GM12878 (cell line): ENCODE results near the gene MTMR3. TPM values are rescaled to one million over a fixed set of nuclear protein-coding genes. Genes with fewer than 3 reads are reported as not detected.

Experiments
- ATAC-seq: fragments of 200-7000 bp; cut with Tn5 transposase; 3 replicates; pipeline ENCODE4 v1.9.1; 2020; ENCODE audit warnings: mild to moderate bottlenecking, moderate library complexity
- BruUV-seq: library from RNA; stranded (reverse); fragments of 400-500 nt; replicated peaks from 2 replicates; lab custom pipeline; 2021; lab: Mats Ljungman, UMichigan
- CTCF ChIA-PET: fragments of 300-600 bp; sonication (Branson Sonifier 250); formaldehyde crosslinking; extraction: SDS; loops from one replicate; lab custom pipeline; 2021; ENCODE audit warnings: inconsistent platforms; lab: Yijun Ruan, JAX
- POLR2A ChIA-PET: fragments of 350-600 bp; formaldehyde crosslinking; extraction: SDS; loops from one replicate; lab custom pipeline; 2021; ENCODE audit warnings: inconsistent platforms; lab: Charles Lee
- RAD21 ChIA-PET: fragments of 300-600 bp; sonication (Branson Sonifier 250); formaldehyde crosslinking; loops from one replicate; lab custom pipeline; 2023; ENCODE audit warnings: antibody characterized with exemption; ENCODE audit not compliant: unreplicated experiment; lab: Charles Lee
- SMC1A ChIA-PET: fragments of 300-600 bp; sonication (Branson Sonifier 250); formaldehyde crosslinking; loops from one replicate; lab custom pipeline; 2023; ENCODE audit not compliant: unreplicated experiment, uncharacterized antibody; lab: Charles Lee
- DNase-seq: peaks from one replicate; pipeline ENCODE4 v3.0.0-alpha.2; 2011; ENCODE audit warnings: low read depth, low spot score
- FAIRE-seq: peaks from 3 replicates; lab custom pipeline; 2011; peaks lifted over from hg19 to GRCh38; lab: Jason Lieb, UNC
- H2AFZ ChIP-seq: 2 replicates; pipeline ENCODE4 v1.6.0; 2011; ENCODE audit warnings: low read depth, low read length, control low read depth; ENCODE audit not compliant: control insufficient read depth
- H3K27ac ChIP-seq: 2 replicates; pipeline ENCODE4 v1.5.1; 2011; ENCODE audit warnings: control low read depth; ENCODE audit not compliant: control insufficient read depth, insufficient read depth
- H3K27me3 ChIP-seq, 2 experiments: replicated peaks in 1 of 2; 2 replicates each; pipeline versions ENCODE4 v1.6.0 to v1.6.1; 2011; ENCODE audit warnings: low read length in 1 of 2; ENCODE audit not compliant: control insufficient read depth in 2 of 2, insufficient read depth in 2 of 2
- H3K36me3 ChIP-seq, 2 experiments: 2 replicates each; pipeline ENCODE4 v1.5.1; 2011; ENCODE audit warnings: low read length in 1 of 2; ENCODE audit not compliant: control insufficient read depth in 2 of 2, insufficient read depth in 2 of 2
- H3K4me1 ChIP-seq: 2 replicates; pipeline ENCODE4 v1.6.1; 2011; ENCODE audit warnings: mild to moderate bottlenecking, low read length, moderate library complexity, mixed read lengths; ENCODE audit not compliant: control insufficient read depth, insufficient read depth
- H3K4me2 ChIP-seq: 2 replicates; pipeline ENCODE4 v1.6.0; 2011; ENCODE audit warnings: control low read depth; ENCODE audit not compliant: control insufficient read depth, insufficient read depth
- H3K4me3 ChIP-seq: fragments of 200-600 bp; sonication (generic); 2 replicates; pipeline ENCODE4 v1.5.1; 2016
- H3K79me2 ChIP-seq: 2 replicates; pipeline ENCODE4 v1.6.0; 2011; ENCODE audit warnings: low read length; ENCODE audit not compliant: control insufficient read depth, insufficient read depth
- H3K9ac ChIP-seq: 2 replicates; pipeline ENCODE4 v1.8.0; 2011; ENCODE audit warnings: low read length, control low read depth, mixed read lengths; ENCODE audit not compliant: control insufficient read depth, insufficient read depth
- H3K9me3 ChIP-seq: replicated peaks from 3 replicates; pipeline ENCODE4 v1.5.1; 2011; ENCODE audit warnings: mild to moderate bottlenecking, low read length; ENCODE audit not compliant: control insufficient read depth, insufficient read depth
- H4K20me1 ChIP-seq: 2 replicates; pipeline ENCODE4 v1.6.0; 2011; ENCODE audit not compliant: control insufficient read depth, insufficient read depth
- IKZF2 ChIP-seq, 2 experiments: fragments of 450-650 bp; IDR thresholded peaks; 2 replicates each; pipeline ENCODE4 v1.6.1; 2017; ENCODE audit warnings: mild to moderate bottlenecking in 2 of 2, moderate library complexity in 2 of 2
- JUND ChIP-seq: IDR thresholded peaks from 2 replicates; pipeline ENCODE4 v1.6.1; 2012; ENCODE audit warnings: low read depth, mild to moderate bottlenecking, low read length, improper control_type of control experiment, moderate library complexity
- SUPT20H ChIP-seq: IDR thresholded peaks from 2 replicates; pipeline ENCODE4 v1.6.1; 2011; ENCODE audit warnings: low read depth, mild to moderate bottlenecking, low read length, moderate library complexity, borderline replicate concordance; ENCODE audit not compliant: control insufficient read depth
- SUZ12 ChIP-seq: fragments of 200-600 bp; sonication (generic); IDR thresholded peaks from one replicate; pipeline ENCODE4 v1.6.1; 2018; ENCODE audit warnings: antibody characterized with exemption, mild to moderate bottlenecking; ENCODE audit not compliant: unreplicated experiment
- WGBS: methylation state at CpG from one replicate; pipeline ENCODE4 v1.1.6; 2016; ENCODE audit warnings: low lambda C conversion rate; ENCODE audit not compliant: insufficient replicate concordance, insufficient coverage; ENCODE audit errors: missing lambda C conversion rate; 5-methylcytosine and 5-hydroxymethylcytosine counted together
- in situ Hi-C: fragments of 300-500 bp; cut with MboI; formaldehyde crosslinking; loops from 9 replicates; pipeline ENCODE4 v1.14.3; 2018; ENCODE audit warnings: mixed read lengths
- intact Hi-C: fragments of 100-400 bp; cut with micrococcal nuclease; formaldehyde crosslinking; loops from one replicate; pipeline ENCODE4 v1.14.2; 2022; ENCODE audit not compliant: unreplicated experiment
- polyA plus RNA-seq, 11 experiments: library from polyadenylated mRNA; depleted of rRNA in 4 of 11; unstranded in 6 of 11; stranded (reverse) in 5 of 11; fragments of >200 nt; fragmentation: Nextera tagmentation in 4 of 11; fragmentation: Illumina TruSeq in 1 of 11; extraction: Ambion mirVana in 4 of 11; extraction: Trizol in 1 of 11; gene quantifications; 1 replicate in 1 of 11; 2 replicates in 10 of 11; pipeline versions ENCODE4 v1.2.1 to v1.2.3, GENCODE V29; 2011 to 2016; ENCODE audit warnings: inconsistent platforms in 2 of 11, missing spikeins in 2 of 11, low read depth in 1 of 11
- total RNA-seq, 4 experiments: library from RNA; depleted of rRNA in 3 of 4; stranded (reverse); fragments of >200 nt in 3 of 4; fragmentation: Illumina TruSeq in 1 of 4; extraction: Trizol in 1 of 4; gene quantifications; 2 replicates each; pipeline versions ENCODE4 v1.2.1 to v1.2.3, GENCODE V29; 2013 to 2021
- TF ChIP-seq, protein P1 (sequence below): fragments of 450-650 bp; IDR thresholded peaks from 2 replicates; pipeline ENCODE4 v1.6.1; 2016; ENCODE audit warnings: mild to moderate bottlenecking, moderate library complexity, borderline replicate concordance
- TF ChIP-seq, protein P2 (sequence below): IDR thresholded peaks from 2 replicates; pipeline ENCODE4 v1.6.1; 2011; ENCODE audit warnings: low read depth, low read length, improper control_type of control experiment, borderline replicate concordance

MTMR3 gene
- total and polyA plus RNA-seq, 10 of the 15 experiments (the other 5 are each of a cell fraction or from before 2014, with no cell fraction given): 1.4 to 23.7 (median 10.6) TPM

DNA sequence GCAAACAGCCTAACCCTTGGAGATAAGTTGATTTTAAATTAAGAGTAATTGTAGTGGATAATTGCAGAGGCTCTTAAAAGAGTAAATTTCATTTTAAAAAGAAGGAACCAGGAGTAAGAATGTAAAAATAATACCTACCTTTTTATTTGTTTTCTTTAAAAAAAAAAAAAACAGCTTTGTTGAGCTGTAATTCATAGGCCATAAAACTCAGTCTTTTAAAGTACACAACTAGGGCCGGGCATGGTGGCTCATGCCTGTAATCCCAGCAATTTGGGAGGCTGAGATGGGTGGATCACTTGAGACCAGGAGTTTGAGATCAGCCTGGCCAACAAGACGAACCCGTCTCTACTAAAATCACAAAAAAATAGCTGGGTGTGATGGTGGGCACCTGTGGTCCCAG, 42.4 kb downstream of the MTMR3 start (continued):
- TF ChIP-seq, protein P1, sequence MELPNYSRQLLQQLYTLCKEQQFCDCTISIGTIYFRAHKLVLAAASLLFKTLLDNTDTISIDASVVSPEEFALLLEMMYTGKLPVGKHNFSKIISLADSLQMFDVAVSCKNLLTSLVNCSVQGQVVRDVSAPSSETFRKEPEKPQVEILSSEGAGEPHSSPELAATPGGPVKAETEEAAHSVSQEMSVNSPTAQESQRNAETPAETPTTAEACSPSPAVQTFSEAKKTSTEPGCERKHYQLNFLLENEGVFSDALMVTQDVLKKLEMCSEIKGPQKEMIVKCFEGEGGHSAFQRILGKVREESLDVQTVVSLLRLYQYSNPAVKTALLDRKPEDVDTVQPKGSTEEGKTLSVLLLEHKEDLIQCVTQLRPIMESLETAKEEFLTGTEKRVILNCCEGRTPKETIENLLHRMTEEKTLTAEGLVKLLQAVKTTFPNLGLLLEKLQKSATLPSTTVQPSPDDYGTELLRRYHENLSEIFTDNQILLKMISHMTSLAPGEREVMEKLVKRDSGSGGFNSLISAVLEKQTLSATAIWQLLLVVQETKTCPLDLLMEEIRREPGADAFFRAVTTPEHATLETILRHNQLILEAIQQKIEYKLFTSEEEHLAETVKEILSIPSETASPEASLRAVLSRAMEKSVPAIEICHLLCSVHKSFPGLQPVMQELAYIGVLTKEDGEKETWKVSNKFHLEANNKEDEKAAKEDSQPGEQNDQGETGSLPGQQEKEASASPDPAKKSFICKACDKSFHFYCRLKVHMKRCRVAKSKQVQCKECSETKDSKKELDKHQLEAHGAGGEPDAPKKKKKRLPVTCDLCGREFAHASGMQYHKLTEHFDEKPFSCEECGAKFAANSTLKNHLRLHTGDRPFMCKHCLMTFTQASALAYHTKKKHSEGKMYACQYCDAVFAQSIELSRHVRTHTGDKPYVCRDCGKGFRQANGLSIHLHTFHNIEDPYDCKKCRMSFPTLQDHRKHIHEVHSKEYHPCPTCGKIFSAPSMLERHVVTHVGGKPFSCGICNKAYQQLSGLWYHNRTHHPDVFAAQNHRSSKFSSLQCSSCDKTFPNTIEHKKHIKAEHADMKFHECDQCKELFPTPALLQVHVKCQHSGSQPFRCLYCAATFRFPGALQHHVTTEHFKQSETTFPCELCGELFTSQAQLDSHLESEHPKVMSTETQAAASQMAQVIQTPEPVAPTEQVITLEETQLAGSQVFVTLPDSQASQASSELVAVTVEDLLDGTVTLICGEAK: no peak
- TF ChIP-seq, protein P2, sequence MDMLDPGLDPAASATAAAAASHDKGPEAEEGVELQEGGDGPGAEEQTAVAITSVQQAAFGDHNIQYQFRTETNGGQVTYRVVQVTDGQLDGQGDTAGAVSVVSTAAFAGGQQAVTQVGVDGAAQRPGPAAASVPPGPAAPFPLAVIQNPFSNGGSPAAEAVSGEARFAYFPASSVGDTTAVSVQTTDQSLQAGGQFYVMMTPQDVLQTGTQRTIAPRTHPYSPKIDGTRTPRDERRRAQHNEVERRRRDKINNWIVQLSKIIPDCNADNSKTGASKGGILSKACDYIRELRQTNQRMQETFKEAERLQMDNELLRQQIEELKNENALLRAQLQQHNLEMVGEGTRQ: no peak
- TF ChIP-seq JUND: no peak

DNA sequence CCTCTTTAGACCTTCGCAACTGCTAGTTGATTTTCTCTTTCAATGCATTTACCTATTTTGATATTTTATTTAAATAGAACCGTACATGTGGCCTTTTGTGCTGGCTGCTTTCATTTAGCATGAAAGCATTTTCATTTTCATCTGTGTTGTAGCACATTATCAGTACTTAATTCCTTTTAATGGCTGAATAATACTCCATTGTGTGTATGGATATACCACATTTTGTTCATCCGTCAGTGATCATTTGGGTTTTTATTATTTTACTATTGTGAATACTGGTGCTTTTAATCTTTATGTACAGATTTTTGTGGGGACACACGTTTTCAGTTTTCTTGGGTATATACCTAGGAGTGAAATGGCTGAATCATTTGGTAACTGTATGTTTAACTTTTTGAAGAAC, 43.1 kb downstream of the MTMR3 start:
- DNase-seq: no peak
- intact Hi-C loops (no loop called here), in situ Hi-C loops (no loop called here)
- no peaks in the 10 kb centered on the region for H3K27me3 ChIP-seq
- no peak overlapping the region for H3K9ac ChIP-seq
- H3K9me3 ChIP-seq: no peaks in the 10 kb centered on the region; the same call in 2 of the 3 replicates
- TF ChIP-seq SUZ12 (no peak), SUPT20H (no peak), IKZF2 (IDR thresholded peaks at IDR 0.05) (no peak)
- BruUV-seq: no TSS peak
- no peak overlapping the region for H3K4me3 ChIP-seq
- RAD21 ChIA-PET: no interaction called here
- H3K4me2 ChIP-seq: no peak overlapping the region
- CTCF ChIA-PET: no interaction called here
- H2AFZ ChIP-seq: no peak overlapping the region
- 85% methylated on average over 4 of the region's 4 CpGs for WGBS
- H3K36me3 ChIP-seq: no peaks in the 10 kb centered on the region
- H4K20me1 ChIP-seq: no peaks in the 10 kb centered on the region
- no peak overlapping the region for H3K27ac ChIP-seq
- H3K79me2 ChIP-seq: no peaks in the 10 kb centered on the region; the same call in none of the 2 replicates
- no peak for ATAC-seq
- SMC1A ChIA-PET: no interaction called here
- no peak for FAIRE-seq
- H3K4me1 ChIP-seq: no peaks in the 10 kb centered on the region
- POLR2A ChIA-PET: no interaction called here
